ENCODE results near the gene ATXN10. TPM values are rescaled to one million over a fixed set of nuclear protein-coding genes. Genes with fewer than 3 reads are reported as not detected.
A peak's percentile ranks its signal among the peaks of the same experiment; 100 is the strongest.
"Not testable (repeated sequence)": the region's sequence is repeated elsewhere in the genome, so short reads cannot be mapped to it uniquely, and the experiment has no call there.

Gene ATXN10, protein sequence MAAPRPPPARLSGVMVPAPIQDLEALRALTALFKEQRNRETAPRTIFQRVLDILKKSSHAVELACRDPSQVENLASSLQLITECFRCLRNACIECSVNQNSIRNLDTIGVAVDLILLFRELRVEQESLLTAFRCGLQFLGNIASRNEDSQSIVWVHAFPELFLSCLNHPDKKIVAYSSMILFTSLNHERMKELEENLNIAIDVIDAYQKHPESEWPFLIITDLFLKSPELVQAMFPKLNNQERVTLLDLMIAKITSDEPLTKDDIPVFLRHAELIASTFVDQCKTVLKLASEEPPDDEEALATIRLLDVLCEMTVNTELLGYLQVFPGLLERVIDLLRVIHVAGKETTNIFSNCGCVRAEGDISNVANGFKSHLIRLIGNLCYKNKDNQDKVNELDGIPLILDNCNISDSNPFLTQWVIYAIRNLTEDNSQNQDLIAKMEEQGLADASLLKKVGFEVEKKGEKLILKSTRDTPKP
- 136 TPM for total RNA-seq
- 100 to 1,000 TPM; 174 to 218 (median 189) TPM for polyA plus RNA-seq (ENCODE audit: insufficient read depth in 1 of 8, insufficient read length in 8 of 8, low replicate concordance in 1 of 8)
- long read RNA-seq, donor 1, transcript ATXN10-201 (12 exons, 3,329 nt) = major isoform, 19 of 19 reads
- long read RNA-seq, donor 1, partial matches to known transcripts = 0 of 19 reads
- long read RNA-seq, donor 1, other reads (novel, unspliced or antisense) = 0 of 19 reads
- long read RNA-seq, donor 2 = 0 reads
- long read RNA-seq, donor 3, transcript ATXN10-201 (12 exons, 3,329 nt) = major isoform, 47 of 53 reads
- long read RNA-seq, donor 3, partial matches to known transcripts = 6 of 53 reads
- long read RNA-seq, donor 3, other reads (novel, unspliced or antisense) = 0 of 53 reads
- long read RNA-seq, donor 4, transcript ATXN10-201 (12 exons, 3,329 nt) = major isoform, 23 of 28 reads
- long read RNA-seq, donor 4, partial matches to known transcripts = 5 of 28 reads
- long read RNA-seq, donor 4, other reads (novel, unspliced or antisense) = 0 of 28 reads
- long read RNA-seq, donor 5, transcript ATXN10-201 (12 exons, 3,329 nt) = major isoform, 94 of 120 reads
- long read RNA-seq, donor 5, partial matches to known transcripts = 26 of 120 reads
- long read RNA-seq, donor 5, other reads (novel, unspliced or antisense) = 0 of 120 reads
- long read RNA-seq, donor 6, transcript ATXN10-201 (12 exons, 3,329 nt) = major isoform, 80 of 104 reads
- long read RNA-seq, donor 6, partial matches to known transcripts = 24 of 104 reads
- long read RNA-seq, donor 6, other reads (novel, unspliced or antisense) = 0 of 104 reads
- long read RNA-seq, donor 7, transcript ATXN10-201 (12 exons, 3,329 nt) = major isoform, 54 of 87 reads
- long read RNA-seq, donor 7, partial matches to known transcripts = 33 of 87 reads
- long read RNA-seq, donor 7, other reads (novel, unspliced or antisense) = 0 of 87 reads
- long read RNA-seq, donor 8, transcript ATXN10-201 (12 exons, 3,329 nt) = major isoform, 30 of 46 reads
- long read RNA-seq, donor 8, partial matches to known transcripts = 16 of 46 reads
- long read RNA-seq, donor 8, other reads (novel, unspliced or antisense) = 0 of 46 reads
- long read RNA-seq, donor 9, transcript ATXN10-201 (12 exons, 3,329 nt) = major isoform, 36 of 54 reads
- long read RNA-seq, donor 9, partial matches to known transcripts = 18 of 54 reads
- long read RNA-seq, donor 9, other reads (novel, unspliced or antisense) = 0 of 54 reads
- long read RNA-seq, donor 10, transcript ATXN10-201 (12 exons, 3,329 nt) = major isoform, 45 of 59 reads
- long read RNA-seq, donor 10, partial matches to known transcripts = 14 of 59 reads
- long read RNA-seq, donor 10, other reads (novel, unspliced or antisense) = 0 of 59 reads
- long read RNA-seq, donor 11, transcript ATXN10-201 (12 exons, 3,329 nt) = major isoform, 35 of 50 reads
- long read RNA-seq, donor 11, partial matches to known transcripts = 15 of 50 reads
- long read RNA-seq, donor 11, other reads (novel, unspliced or antisense) = 0 of 50 reads

DNA sequence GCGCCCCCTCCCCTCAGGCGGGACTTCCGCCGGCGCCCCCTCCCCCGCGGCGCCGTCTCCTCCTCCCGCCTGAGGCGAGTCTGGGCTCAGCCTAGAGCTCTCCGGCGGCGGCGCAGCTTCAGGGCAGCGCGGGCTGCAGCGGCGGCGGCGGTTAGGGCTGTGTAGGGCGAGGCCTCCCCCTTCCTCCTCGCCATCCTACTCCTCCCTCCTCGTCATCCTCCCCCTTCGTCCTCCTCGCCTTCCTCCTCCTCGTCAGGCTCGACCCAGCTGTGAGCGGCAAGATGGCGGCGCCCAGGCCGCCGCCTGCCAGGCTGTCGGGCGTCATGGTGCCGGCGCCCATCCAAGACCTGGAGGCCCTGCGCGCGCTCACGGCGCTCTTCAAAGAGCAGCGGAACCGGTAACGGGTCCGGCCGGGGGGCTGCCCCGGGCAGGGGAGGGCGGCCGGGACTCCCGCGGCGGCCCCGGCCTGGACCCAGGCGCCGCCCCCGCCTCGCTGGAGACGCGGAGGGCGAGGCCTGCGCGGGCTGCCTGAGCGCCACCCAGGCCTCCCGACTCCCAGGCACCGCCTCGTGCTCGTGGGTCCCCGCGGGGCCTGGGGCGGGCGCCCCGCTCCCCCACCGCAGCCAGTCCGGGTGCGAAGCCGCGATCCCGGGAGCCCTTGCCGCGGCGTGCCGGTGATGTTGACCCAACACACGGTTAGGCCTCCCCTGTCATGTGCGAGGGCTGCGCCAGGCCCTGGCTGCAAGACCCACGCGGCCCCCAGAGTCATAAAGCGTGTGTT lies at the start of gene ATXN10:
TSS of gene ATXN10 (plus strand) at position 52 of the 781 bp plus-strand sequence. CDS start at position 282, 230 bp downstream.
- under 1% methylated on average over 86 of the region's 89 CpGs for WGBS (ENCODE audit: insufficient coverage)
- DNase-seq = peak; percentile 92
- peaks cover 14% of the 10 kb centered on the region for H3K4me1 ChIP-seq (ENCODE audit: control insufficient read depth, insufficient read depth, low read length)
- no peaks in the 10 kb centered on the region for H3K9me3 ChIP-seq (replicated peaks; ENCODE audit: control insufficient read depth, low read depth, low read length)
- peaks cover 7% of the 10 kb centered on the region for H3K36me3 ChIP-seq (ENCODE audit: control insufficient read depth, insufficient read depth, low read length)
- no peaks in the 10 kb centered on the region for H3K27me3 ChIP-seq (ENCODE audit: control insufficient read depth, insufficient read depth, low read length)
- H3K27ac ChIP-seq (ENCODE audit: low read length) = peak within 1 kb of the TSS; percentile 82
- H3K4me3 ChIP-seq (ENCODE audit: low read length) = peak within 1 kb of the TSS; percentile 84

DNA sequence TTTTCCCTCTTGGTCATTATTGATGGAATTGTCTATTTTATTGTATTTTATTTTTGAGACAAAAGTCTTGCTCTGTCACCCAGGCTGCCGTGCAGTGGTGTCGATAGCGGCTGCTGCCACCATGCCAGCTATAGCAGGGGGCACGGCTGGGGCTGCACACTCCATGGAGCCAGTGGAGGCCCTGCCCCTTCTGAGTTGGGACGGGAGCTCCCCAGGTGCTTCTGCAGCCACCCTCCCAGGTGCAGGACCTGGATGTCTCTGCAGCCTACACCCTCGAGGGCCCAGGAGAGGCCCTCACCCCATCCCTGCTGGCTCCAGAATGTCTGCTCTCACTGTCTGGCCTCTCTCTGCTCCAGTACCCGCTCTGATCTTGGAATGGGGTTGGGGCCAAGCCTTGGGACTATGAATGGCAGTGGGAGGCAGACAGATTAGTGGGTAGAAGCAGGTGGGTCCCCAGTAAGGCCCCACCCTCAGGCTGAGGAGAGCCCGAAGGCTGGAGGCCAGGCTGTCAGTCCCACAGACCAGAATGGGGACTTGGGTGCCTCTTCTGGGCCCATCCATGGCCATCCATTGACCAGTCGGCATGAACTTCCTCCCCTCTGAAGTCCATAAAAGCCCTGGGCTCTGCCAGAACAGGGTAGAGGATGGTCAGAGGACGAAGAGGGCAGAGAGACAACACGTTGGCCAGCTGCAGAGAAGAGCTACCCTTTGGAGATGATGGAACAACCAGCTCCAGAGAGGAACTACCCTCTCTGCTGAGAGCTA lies 49.6 kb upstream of the ATXN10 start:
- Histone ChIP-seq H3K4me1 (ENCODE audit: control insufficient read depth, insufficient read depth, low read length) (no peaks in the 10 kb centered on the region), H3K4me3 (ENCODE audit: low read length) (no peak overlapping the region)
- 89% methylated on average over 8 of the region's 11 CpGs for WGBS (ENCODE audit: insufficient coverage)

DNA sequence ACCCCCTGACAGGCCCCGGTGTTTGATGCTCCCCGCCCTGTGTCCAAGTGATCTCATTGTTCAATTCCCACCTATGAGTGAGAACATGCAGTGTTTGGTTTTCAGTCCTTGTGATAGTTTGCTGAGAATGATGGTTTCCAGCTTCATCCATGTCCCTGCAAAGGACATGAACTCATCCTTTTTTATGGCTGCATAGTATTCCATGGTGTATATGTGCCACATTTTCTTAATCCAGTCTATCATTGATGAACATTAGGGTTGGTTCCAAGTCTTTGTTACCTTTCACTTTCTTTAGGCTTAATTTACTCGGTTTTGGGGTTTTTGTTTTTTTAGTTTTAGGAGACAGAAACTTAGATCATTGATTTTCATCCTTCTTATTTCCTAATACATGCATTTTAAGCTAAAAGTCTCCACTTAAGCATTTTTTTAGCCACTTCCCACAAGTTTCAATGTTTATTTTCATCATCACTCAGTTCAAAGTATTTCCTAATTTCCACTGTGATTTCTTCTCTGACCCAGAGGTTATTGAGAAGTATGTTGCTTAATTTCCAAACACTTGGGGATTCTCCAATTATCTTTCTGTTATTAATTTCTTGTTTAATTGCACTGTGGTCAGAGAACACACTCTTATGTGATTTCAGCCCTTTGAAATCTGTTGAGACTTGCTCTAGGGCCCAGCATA lies 48.0 kb upstream of the ATXN10 start:
- not testable (repeated sequence) for H3K27ac ChIP-seq (ENCODE audit: low read length); H3K9me3 ChIP-seq (replicated peaks; ENCODE audit: control insufficient read depth, low read depth, low read length); DNase-seq; H3K27me3 ChIP-seq (ENCODE audit: control insufficient read depth, insufficient read depth, low read length); H3K4me1 ChIP-seq (ENCODE audit: control insufficient read depth, insufficient read depth, low read length); H3K4me3 ChIP-seq (ENCODE audit: low read length); H3K36me3 ChIP-seq (ENCODE audit: control insufficient read depth, insufficient read depth, low read length)
- no CpG with 5 or more reads among the region's 3 CpGs for WGBS (ENCODE audit: insufficient coverage)

More for the DNA sequence above, 49.6 kb upstream of the ATXN10 start:
- H3K9me3 ChIP-seq (replicated peaks; ENCODE audit: control insufficient read depth, low read depth, low read length) = no peaks in the 10 kb centered on the region
- no peak overlapping the region for H3K27ac ChIP-seq (ENCODE audit: low read length)
- DNase-seq = no peak
- peaks cover 2% of the 10 kb centered on the region for H3K27me3 ChIP-seq (ENCODE audit: control insufficient read depth, insufficient read depth, low read length)
- H3K36me3 ChIP-seq (ENCODE audit: control insufficient read depth, insufficient read depth, low read length) = no peaks in the 10 kb centered on the region

DNA sequence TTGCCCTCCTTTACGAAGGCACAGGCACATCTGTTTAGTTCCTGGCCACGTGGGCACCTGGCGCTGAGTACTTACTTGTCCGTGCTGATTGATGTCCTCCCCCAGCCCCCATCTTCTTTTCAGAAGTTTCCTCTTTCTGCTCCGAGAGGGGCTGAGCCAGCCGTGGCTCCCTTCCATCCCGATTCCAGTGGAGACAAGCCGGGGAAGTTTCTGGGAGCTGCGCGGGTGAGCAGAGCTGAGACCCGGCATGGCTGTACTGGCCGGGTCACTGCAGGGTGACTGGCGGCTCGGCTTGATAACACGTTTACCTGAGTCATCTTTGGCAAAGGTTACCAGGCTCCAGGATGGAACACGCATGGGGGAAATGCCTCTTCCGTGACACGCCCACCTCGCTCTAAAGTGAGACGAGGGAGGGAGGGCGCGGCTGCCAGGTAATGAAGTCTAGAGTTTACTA lies 45.4 kb upstream of the ATXN10 start:
- Histone ChIP-seq H3K9me3 (replicated peaks; ENCODE audit: control insufficient read depth, low read depth, low read length) (no peaks in the 10 kb centered on the region), H3K27me3 (ENCODE audit: control insufficient read depth, insufficient read depth, low read length) (peaks cover 22% of the 10 kb centered on the region), H3K27ac (ENCODE audit: low read length) (no peak overlapping the region), H3K4me3 (ENCODE audit: low read length) (no peak overlapping the region), H3K4me1 (ENCODE audit: control insufficient read depth, insufficient read depth, low read length) (no peaks in the 10 kb centered on the region), H3K36me3 (ENCODE audit: control insufficient read depth, insufficient read depth, low read length) (no peaks in the 10 kb centered on the region)
- DNase-seq = no peak
- 82% methylated on average over 16 of the region's 22 CpGs for WGBS (ENCODE audit: insufficient coverage)

DNA sequence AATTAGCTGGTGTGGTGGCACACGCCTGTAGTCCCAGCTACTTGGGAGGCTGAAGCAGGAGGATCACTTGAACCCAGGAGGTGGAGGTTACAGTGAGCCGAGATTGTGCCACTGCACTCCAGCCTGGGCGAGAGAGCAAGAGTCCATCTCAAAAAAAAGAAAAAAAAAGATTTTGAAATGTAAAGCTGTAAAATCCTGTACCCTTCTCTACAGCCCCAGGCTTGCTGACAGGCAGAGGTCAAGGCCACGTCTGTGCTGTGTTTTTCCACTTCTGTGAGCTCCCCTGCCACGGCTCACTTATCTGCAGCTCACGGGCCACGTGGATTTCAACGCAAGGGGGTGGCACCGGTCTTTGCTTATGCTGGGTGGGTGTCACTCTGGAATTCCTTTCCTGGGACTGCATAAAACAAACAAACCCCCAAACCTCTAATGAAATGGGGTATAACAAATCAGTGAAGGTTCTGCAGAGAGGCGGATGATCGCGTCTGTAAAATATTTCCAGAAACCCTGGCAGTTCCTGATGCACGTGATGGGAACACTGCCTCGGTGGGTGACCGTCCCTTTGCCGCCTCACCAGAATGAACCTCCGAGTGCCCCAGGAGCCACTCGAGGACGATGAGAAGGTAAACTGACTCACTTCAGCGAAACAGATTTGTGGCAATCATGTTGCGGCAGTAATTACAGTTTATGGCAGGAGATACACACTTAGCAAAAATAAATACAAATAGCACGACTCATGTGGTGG lies 44.0 kb upstream of the ATXN10 start:
- Histone ChIP-seq H3K36me3 (ENCODE audit: control insufficient read depth, insufficient read depth, low read length) (no peaks in the 10 kb centered on the region), H3K27ac (ENCODE audit: low read length) (no peak overlapping the region), H3K9me3 (replicated peaks; ENCODE audit: control insufficient read depth, low read depth, low read length) (no peaks in the 10 kb centered on the region), H3K4me3 (ENCODE audit: low read length) (no peak overlapping the region), H3K4me1 (ENCODE audit: control insufficient read depth, insufficient read depth, low read length) (no peaks in the 10 kb centered on the region), H3K27me3 (ENCODE audit: control insufficient read depth, insufficient read depth, low read length) (peaks cover 36% of the 10 kb centered on the region)
- DNase-seq = no peak
- WGBS (ENCODE audit: insufficient coverage) = 79% methylated on average over 9 of the region's 22 CpGs

DNA sequence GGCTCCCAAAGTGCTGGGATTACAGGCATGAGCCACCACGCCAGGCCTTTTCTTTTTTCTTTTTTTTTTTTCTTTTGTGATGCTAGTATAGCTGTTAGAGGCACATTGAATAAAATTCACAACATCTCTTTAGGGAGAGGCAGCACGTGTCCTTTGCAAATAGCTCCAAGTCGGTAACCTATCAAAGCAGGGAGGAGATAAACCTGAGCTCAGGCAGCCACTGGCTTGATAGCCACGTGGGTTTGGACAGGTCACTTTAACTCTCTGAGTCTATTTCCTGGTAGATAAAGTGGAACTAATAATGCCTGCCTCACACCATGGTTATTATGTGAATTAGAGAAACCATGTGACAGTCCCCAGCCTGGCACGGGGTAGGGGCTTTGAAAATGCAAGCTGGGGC lies 43.1 kb upstream of the ATXN10 start:
- no peaks in the 10 kb centered on the region for H3K9me3 ChIP-seq (replicated peaks; ENCODE audit: control insufficient read depth, low read depth, low read length)
- no peaks in the 10 kb centered on the region for H3K4me1 ChIP-seq (ENCODE audit: control insufficient read depth, insufficient read depth, low read length)
- WGBS (ENCODE audit: insufficient coverage) = 49% methylated on average over 2 of the region's 5 CpGs
- no peaks in the 10 kb centered on the region for H3K36me3 ChIP-seq (ENCODE audit: control insufficient read depth, insufficient read depth, low read length)
- no peak for DNase-seq
- no peak overlapping the region for H3K4me3 ChIP-seq (ENCODE audit: low read length)
- no peak overlapping the region for H3K27ac ChIP-seq (ENCODE audit: low read length)
- peaks cover 43% of the 10 kb centered on the region for H3K27me3 ChIP-seq (ENCODE audit: control insufficient read depth, insufficient read depth, low read length)

DNA sequence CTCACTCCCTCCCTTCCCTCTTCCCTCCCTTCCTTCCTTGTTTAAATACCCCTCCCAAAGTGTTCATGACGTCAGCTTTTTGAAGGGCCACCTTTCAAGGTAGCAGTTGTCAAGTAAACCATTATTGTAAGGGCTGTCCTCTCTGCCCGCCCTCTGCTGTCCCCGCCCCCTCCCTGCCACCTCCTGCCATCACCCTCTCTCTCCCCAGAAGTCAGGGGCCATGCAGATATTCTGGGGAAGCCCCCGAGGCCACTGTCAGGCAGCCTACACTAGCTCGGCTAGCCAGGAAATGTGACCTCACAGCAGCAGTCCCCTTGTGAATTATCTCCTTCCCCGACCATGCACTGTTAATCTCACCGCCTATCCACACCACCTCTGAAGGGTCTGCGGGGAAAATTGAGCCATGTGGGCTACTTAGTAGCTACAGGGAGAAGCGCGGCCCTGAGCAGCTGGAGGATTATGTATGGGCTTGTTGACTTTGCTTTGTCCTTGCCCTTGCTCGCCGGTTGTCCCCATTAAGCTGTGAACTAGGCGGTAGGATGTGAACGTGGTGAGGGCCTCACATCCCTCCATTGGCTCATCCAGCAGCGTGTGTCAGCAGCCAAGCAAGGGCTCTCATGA lies 42.1 kb upstream of the ATXN10 start:
- Histone ChIP-seq H3K4me1 (ENCODE audit: control insufficient read depth, insufficient read depth, low read length) (no peaks in the 10 kb centered on the region), H3K4me3 (ENCODE audit: low read length) (no peak overlapping the region), H3K27me3 (ENCODE audit: control insufficient read depth, insufficient read depth, low read length) (peaks cover 47% of the 10 kb centered on the region), H3K36me3 (ENCODE audit: control insufficient read depth, insufficient read depth, low read length) (no peaks in the 10 kb centered on the region), H3K9me3 (replicated peaks; ENCODE audit: control insufficient read depth, low read depth, low read length) (no peaks in the 10 kb centered on the region), H3K27ac (ENCODE audit: low read length) (no peak overlapping the region)
- DNase-seq = no peak
- 32% methylated on average over 4 of the region's 15 CpGs for WGBS (ENCODE audit: insufficient coverage)
